Measurements from ENCODE around the gene PRDM15. TPM values are rescaled to one million over a fixed set of nuclear protein-coding genes. Genes with fewer than 3 reads are reported as not detected.
A peak's percentile ranks its signal among the peaks of the same experiment; 100 is the strongest.

PRDM15 gene
- total and polyA plus RNA-seq, 2 experiments from 2014 or later: 3.0 to 10.6 TPM

DNA sequence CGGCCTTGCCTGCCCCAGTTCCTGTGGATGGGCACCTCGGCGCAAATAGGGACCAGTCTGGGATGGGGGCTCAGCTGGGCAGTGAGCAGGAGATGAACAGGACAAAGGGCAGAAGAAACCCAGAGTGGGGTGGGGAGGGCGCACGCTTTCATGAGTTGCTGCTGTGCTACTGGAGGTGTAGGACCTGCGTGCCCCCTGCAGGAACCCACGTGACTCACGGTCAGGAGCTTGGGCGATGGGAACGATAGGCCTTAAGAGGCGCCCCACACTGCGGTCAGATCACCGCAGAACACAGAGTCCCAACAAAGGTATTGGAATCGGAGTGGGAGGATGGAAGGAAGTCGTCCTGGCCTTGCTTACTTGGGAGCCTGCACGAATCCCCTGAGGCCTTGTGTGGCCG lies 17.2 kb downstream of the PRDM15 start:
- no peak overlapping the region for H3K27ac Mint-ChIP-seq
- no peak overlapping the region for H3K4me3 Mint-ChIP-seq
- Histone ChIP-seq H4K20me1 (replicated peaks; ENCODE audit: insufficient read depth) (no peaks in the 10 kb centered on the region; the same call in 1 of the 2 replicates), H3K4me3 (no peak overlapping the region), H3F3A (replicated peaks; ENCODE audit: low read depth) (no peaks in the 10 kb centered on the region), H3K36me3 (ENCODE audit: insufficient read depth) (no peaks in the 10 kb centered on the region), H3K4me2 (no peak overlapping the region), H2AFZ (no peak overlapping the region), H3K9me2 (ENCODE audit: insufficient read depth) (no peaks in the 10 kb centered on the region), H3K79me2 (replicated peaks; ENCODE audit: insufficient read depth) (peaks cover 26% of the 10 kb centered on the region), H3K4me1 (ENCODE audit: insufficient read depth) (no peaks in the 10 kb centered on the region), H3K27me3 (ENCODE audit: insufficient read depth) (no peaks in the 10 kb centered on the region), H3K27ac (ENCODE audit: low read depth) (no peak overlapping the region)
- H3K27me3 Mint-ChIP-seq (ENCODE audit: insufficient read depth, low read depth, poor library complexity): peaks cover 4% of the 10 kb centered on the region
- TF ChIP-seq, protein P1, sequence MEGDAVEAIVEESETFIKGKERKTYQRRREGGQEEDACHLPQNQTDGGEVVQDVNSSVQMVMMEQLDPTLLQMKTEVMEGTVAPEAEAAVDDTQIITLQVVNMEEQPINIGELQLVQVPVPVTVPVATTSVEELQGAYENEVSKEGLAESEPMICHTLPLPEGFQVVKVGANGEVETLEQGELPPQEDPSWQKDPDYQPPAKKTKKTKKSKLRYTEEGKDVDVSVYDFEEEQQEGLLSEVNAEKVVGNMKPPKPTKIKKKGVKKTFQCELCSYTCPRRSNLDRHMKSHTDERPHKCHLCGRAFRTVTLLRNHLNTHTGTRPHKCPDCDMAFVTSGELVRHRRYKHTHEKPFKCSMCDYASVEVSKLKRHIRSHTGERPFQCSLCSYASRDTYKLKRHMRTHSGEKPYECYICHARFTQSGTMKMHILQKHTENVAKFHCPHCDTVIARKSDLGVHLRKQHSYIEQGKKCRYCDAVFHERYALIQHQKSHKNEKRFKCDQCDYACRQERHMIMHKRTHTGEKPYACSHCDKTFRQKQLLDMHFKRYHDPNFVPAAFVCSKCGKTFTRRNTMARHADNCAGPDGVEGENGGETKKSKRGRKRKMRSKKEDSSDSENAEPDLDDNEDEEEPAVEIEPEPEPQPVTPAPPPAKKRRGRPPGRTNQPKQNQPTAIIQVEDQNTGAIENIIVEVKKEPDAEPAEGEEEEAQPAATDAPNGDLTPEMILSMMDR (conservative IDR thresholded peaks at IDR 0.05; ENCODE audit: low read depth in 2 of 2): peak; percentile 8 to 35; a peak in 2 of 4 replicates
- TF ChIP-seq POLR2AphosphoS5 (IDR thresholded peaks at IDR 0.05; ENCODE audit: low read depth): no peak
- H3K4me1 Mint-ChIP-seq: peaks cover 11% of the 10 kb centered on the region
- H3K9me3 Mint-ChIP-seq: no peaks in the 10 kb centered on the region
- ATAC-seq (peak; percentile 85), DNase-seq (ENCODE audit: low spot score) (peak; percentile 54)
- 0 out of 3 replicates have a peak, but pooled peaks cover 4% of the 10 kb centered on the region for H3K36me3 Mint-ChIP-seq (ENCODE audit: low read depth)

DNA sequence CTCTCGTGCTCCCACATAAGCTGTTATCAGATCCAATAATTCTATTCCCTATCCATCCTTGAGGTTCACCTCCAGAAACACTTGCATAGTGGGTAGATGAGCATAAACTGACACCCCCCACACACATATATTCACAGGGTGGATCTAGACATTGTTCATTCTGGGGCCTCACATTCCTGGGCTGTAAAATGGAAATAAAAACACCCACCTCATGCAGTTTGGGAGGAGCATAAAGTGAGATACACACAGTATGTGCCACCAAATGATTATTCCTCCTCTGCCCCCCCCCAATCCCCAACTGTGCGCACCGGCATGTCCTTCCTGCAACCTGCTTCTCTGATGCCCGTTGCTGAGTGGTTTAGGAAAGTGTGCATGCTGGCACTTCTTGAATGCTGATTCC lies 17.9 kb downstream of the PRDM15 start:
- Histone ChIP-seq H3K79me2 (replicated peaks; ENCODE audit: insufficient read depth) (peaks cover 19% of the 10 kb centered on the region; the same call in 1 of the 2 replicates), H3K36me3 (ENCODE audit: insufficient read depth) (no peaks in the 10 kb centered on the region), H3K27ac (ENCODE audit: low read depth) (no peak overlapping the region), H3K4me2 (no peak overlapping the region), H3K4me1 (ENCODE audit: insufficient read depth) (no peaks in the 10 kb centered on the region), H3K4me3 (no peak overlapping the region), H3K27me3 (ENCODE audit: insufficient read depth) (no peaks in the 10 kb centered on the region), H3F3A (replicated peaks; ENCODE audit: low read depth) (no peaks in the 10 kb centered on the region), H2AFZ (no peak overlapping the region), H4K20me1 (replicated peaks; ENCODE audit: insufficient read depth) (no peaks in the 10 kb centered on the region; the same call in none of the 2 replicates), H3K9me2 (ENCODE audit: insufficient read depth) (no peaks in the 10 kb centered on the region)
- peaks cover 8% of the 10 kb centered on the region for H3K27me3 Mint-ChIP-seq (ENCODE audit: insufficient read depth, low read depth, poor library complexity)
- H3K4me1 Mint-ChIP-seq: peaks cover 11% of the 10 kb centered on the region
- no peak overlapping the region for H3K4me3 Mint-ChIP-seq
- H3K9me3 Mint-ChIP-seq: no peaks in the 10 kb centered on the region
- H3K27ac Mint-ChIP-seq: no peak overlapping the region
- TF ChIP-seq, protein P1 (conservative IDR thresholded peaks at IDR 0.05; ENCODE audit: low read depth in 2 of 2): no peak
- TF ChIP-seq ZNF331 (CRISPR knock-in tag; IDR thresholded peaks at IDR 0.05; ENCODE audit: low read depth): no peak
- no peak for TF ChIP-seq JUNB (IDR thresholded peaks at IDR 0.05; ENCODE audit: unreplicated experiment)
- H3K36me3 Mint-ChIP-seq (ENCODE audit: low read depth): peaks cover 9% of the 10 kb centered on the region
- ATAC-seq: no peak
- no peak for DNase-seq (ENCODE audit: low spot score)

DNA sequence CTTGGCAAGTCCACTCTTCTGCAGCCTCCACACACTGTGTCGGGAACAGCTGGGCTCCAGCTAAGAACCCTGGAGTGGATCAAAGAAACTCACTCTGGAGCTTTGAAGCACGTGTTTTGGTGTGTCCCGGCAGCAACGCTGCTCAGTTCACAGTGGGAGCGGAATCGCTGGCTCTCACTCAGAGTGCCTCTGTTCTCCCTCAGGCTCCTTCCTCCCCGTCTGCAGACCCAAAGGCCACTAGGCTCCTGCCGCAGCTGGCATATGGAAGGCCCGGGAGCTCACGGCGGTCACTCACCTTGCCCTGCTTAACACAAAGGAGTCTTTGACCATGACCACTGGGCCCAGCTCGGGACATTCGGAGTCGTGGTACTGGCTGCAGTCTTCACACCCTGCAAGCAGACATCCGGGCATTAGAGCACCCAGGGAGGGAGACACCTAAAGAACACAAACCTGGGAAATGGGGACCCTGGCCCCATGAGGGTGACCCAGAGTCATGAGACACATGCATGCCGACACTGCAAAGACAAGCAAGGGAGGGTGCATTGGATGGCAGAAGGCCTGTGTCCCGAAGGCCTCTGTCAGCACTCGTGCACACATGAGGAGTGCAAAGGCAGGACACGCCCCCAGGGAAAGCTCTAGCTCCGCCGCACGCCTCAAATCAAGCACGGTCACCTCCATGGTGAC lies 19.7 kb downstream of the PRDM15 start:
- no peak overlapping the region for H3K4me3 ChIP-seq
- no peaks in the 10 kb centered on the region for H3K4me1 ChIP-seq (ENCODE audit: insufficient read depth)
- no peaks in the 10 kb centered on the region; the same call in none of the 2 replicates for H4K20me1 ChIP-seq (replicated peaks; ENCODE audit: insufficient read depth)
- no peaks in the 10 kb centered on the region for H3K9me2 ChIP-seq (ENCODE audit: insufficient read depth)
- no peaks in the 10 kb centered on the region for H3K27me3 ChIP-seq (ENCODE audit: insufficient read depth)
- H2AFZ ChIP-seq: no peak overlapping the region
- DNase-seq (ENCODE audit: low spot score) (no peak), ATAC-seq (no peak)
- no peak overlapping the region for H3K4me3 Mint-ChIP-seq
- H3K79me2 ChIP-seq (replicated peaks; ENCODE audit: insufficient read depth): peaks cover 13% of the 10 kb centered on the region; the same call in 1 of the 2 replicates
- peaks cover 6% of the 10 kb centered on the region for H3K4me1 Mint-ChIP-seq
- H3K27ac ChIP-seq (ENCODE audit: low read depth): no peak overlapping the region
- H3K4me2 ChIP-seq: no peak overlapping the region
- no peaks in the 10 kb centered on the region for H3F3A ChIP-seq (replicated peaks; ENCODE audit: low read depth)
- H3K36me3 Mint-ChIP-seq (ENCODE audit: low read depth): peaks cover 14% of the 10 kb centered on the region
- no peaks in the 10 kb centered on the region for H3K36me3 ChIP-seq (ENCODE audit: insufficient read depth)
- peaks cover 6% of the 10 kb centered on the region for H3K27me3 Mint-ChIP-seq (ENCODE audit: insufficient read depth, low read depth, poor library complexity)
- H3K27ac Mint-ChIP-seq: no peak overlapping the region
- no peaks in the 10 kb centered on the region for H3K9me3 Mint-ChIP-seq
- TF ChIP-seq EZH2 (IDR thresholded peaks at IDR 0.05; ENCODE audit: low read depth, unreplicated experiment): no peak
- TF ChIP-seq, protein P2, sequence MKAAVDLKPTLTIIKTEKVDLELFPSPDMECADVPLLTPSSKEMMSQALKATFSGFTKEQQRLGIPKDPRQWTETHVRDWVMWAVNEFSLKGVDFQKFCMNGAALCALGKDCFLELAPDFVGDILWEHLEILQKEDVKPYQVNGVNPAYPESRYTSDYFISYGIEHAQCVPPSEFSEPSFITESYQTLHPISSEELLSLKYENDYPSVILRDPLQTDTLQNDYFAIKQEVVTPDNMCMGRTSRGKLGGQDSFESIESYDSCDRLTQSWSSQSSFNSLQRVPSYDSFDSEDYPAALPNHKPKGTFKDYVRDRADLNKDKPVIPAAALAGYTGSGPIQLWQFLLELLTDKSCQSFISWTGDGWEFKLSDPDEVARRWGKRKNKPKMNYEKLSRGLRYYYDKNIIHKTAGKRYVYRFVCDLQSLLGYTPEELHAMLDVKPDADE (IDR thresholded peaks at IDR 0.05): no peak
- TF ChIP-seq CREB1 (CRISPR knock-in tag; IDR thresholded peaks at IDR 0.05; ENCODE audit: low read depth): no peak
- TF ChIP-seq, protein P3, sequence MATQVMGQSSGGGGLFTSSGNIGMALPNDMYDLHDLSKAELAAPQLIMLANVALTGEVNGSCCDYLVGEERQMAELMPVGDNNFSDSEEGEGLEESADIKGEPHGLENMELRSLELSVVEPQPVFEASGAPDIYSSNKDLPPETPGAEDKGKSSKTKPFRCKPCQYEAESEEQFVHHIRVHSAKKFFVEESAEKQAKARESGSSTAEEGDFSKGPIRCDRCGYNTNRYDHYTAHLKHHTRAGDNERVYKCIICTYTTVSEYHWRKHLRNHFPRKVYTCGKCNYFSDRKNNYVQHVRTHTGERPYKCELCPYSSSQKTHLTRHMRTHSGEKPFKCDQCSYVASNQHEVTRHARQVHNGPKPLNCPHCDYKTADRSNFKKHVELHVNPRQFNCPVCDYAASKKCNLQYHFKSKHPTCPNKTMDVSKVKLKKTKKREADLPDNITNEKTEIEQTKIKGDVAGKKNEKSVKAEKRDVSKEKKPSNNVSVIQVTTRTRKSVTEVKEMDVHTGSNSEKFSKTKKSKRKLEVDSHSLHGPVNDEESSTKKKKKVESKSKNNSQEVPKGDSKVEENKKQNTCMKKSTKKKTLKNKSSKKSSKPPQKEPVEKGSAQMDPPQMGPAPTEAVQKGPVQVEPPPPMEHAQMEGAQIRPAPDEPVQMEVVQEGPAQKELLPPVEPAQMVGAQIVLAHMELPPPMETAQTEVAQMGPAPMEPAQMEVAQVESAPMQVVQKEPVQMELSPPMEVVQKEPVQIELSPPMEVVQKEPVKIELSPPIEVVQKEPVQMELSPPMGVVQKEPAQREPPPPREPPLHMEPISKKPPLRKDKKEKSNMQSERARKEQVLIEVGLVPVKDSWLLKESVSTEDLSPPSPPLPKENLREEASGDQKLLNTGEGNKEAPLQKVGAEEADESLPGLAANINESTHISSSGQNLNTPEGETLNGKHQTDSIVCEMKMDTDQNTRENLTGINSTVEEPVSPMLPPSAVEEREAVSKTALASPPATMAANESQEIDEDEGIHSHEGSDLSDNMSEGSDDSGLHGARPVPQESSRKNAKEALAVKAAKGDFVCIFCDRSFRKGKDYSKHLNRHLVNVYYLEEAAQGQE (IDR thresholded peaks at IDR 0.05; ENCODE audit: unreplicated experiment): no peak
- no peak for TF ChIP-seq JUNB (IDR thresholded peaks at IDR 0.05; ENCODE audit: unreplicated experiment)
- no peak for TF ChIP-seq NANOG (IDR thresholded peaks at IDR 0.05; ENCODE audit: borderline replicate concordance)
- no peak for TF ChIP-seq STAT1 (IDR thresholded peaks at IDR 0.05; ENCODE audit: unreplicated experiment)

All from GM23338 (cell line).